GM20431 (cell line): ENCODE measurements around the gene TTC8.
"Not testable (repeated sequence)": the region's sequence is repeated elsewhere in the genome, so short reads cannot be mapped to it uniquely, and the experiment has no call there.

Experiments
- in situ Hi-C: fragments of 300-500 bp; cut with MseI, MboI; formaldehyde crosslinking; loops from one replicate; pipeline ENCODE4 v1.15.0; 2020; ENCODE audit warnings: low sequenced_read_pairs; ENCODE audit not compliant: unreplicated experiment

TTC8 gene

GRCh38 chr14:88821888-88822287 lies 2.6 kb upstream of the TTC8 start:
- in situ Hi-C loops, result no loop called here

- in situ Hi-C loops, result no loop called here
These were observed 510 bp upstream of the TTC8 start for GRCh38 chr14:88823968-88824313.

GRCh38 chr14:88825078-88825458 lies 617 bp downstream of the TTC8 start:
- in situ Hi-C loops, result no loop called here

- in situ Hi-C loops, result no loop called here
These were observed 1.1 kb downstream of the TTC8 start for GRCh38 chr14:88825503-88825902.

- in situ Hi-C loops, result no loop called here
These were observed 4.7 kb downstream of the TTC8 start for GRCh38 chr14:88829188-88829587.

- in situ Hi-C loops, result no loop called here
These were observed 5.3 kb downstream of the TTC8 start for GRCh38 chr14:88829685-88830302.

GRCh38 chr14:88831284-88831683 lies 6.8 kb downstream of the TTC8 start:
- in situ Hi-C loops, result no loop called here

- in situ Hi-C loops, result no loop called here
These were observed 10.5 kb downstream of the TTC8 start for GRCh38 chr14:88834883-88835431.

- in situ Hi-C loops, result no loop called here
These were observed 11.2 kb downstream of the TTC8 start for GRCh38 chr14:88835661-88836060.

GRCh38 chr14:88837495-88837894 lies 13.0 kb downstream of the TTC8 start:
- in situ Hi-C loops, result no loop called here

- in situ Hi-C loops, result no loop called here
These were observed 13.6 kb downstream of the TTC8 start for GRCh38 chr14:88838015-88838414.

GRCh38 chr14:88840926-88841325 lies 16.5 kb downstream of the TTC8 start:
- in situ Hi-C loops, result no loop called here

GRCh38 chr14:88841741-88842140 lies 17.3 kb downstream of the TTC8 start:
- in situ Hi-C loops, result no loop called here

- in situ Hi-C loops, result no loop called here
These were observed 18.0 kb downstream of the TTC8 start for GRCh38 chr14:88842414-88842813.

GRCh38 chr14:88844980-88845491 lies 20.6 kb downstream of the TTC8 start:
- in situ Hi-C loops, result no loop called here

- in situ Hi-C loops, result no loop called here
These were observed 24.1 kb downstream of the TTC8 start for GRCh38 chr14:88848571-88848970.

GRCh38 chr14:88849716-88850115 lies 25.3 kb downstream of the TTC8 start:
- in situ Hi-C loops, result no loop called here

GRCh38 chr14:88851587-88851986 lies 27.1 kb downstream of the TTC8 start:
- in situ Hi-C loops, result no loop called here

- in situ Hi-C loops, result no loop called here
These were observed 28.2 kb downstream of the TTC8 start for GRCh38 chr14:88852632-88853031.

- in situ Hi-C loops, result no loop called here
These were observed 28.7 kb downstream of the TTC8 start for GRCh38 chr14:88853129-88853528.

- in situ Hi-C loops, result no loop called here
These were observed 32.4 kb downstream of the TTC8 start for GRCh38 chr14:88856786-88857366.

- in situ Hi-C loops, result not testable (repeated sequence)
These were observed 33.4 kb downstream of the TTC8 start for GRCh38 chr14:88857861-88858260.
